Nephron progenitor cell (in vitro differentiated cells): ENCODE results near the gene EIF3K.

ENCODE experiments used
- DNase-seq: peaks from one replicate; pipeline ENCODE4 v3.0.0; 2021
- H3K27ac Mint-ChIP-seq: 2 replicates; pipeline ENCODE4 v1.8.0; 2021; ENCODE audit warnings: mild to moderate bottlenecking, moderate library complexity, mixed read lengths
- H3K27me3 Mint-ChIP-seq: 2 replicates; pipeline ENCODE4 v1.8.0; 2021; ENCODE audit warnings: mild to moderate bottlenecking, low read depth, mixed read lengths; ENCODE audit not compliant: poor library complexity
- H3K36me3 Mint-ChIP-seq: 2 replicates; pipeline ENCODE4 v1.8.0; 2021; ENCODE audit warnings: low read depth, mixed read lengths
- H3K4me1 Mint-ChIP-seq: 2 replicates; pipeline ENCODE4 v1.8.0; 2021; ENCODE audit warnings: mixed read lengths
- H3K4me3 Mint-ChIP-seq: 2 replicates; pipeline ENCODE4 v1.8.0; 2021; ENCODE audit warnings: mild to moderate bottlenecking, moderate library complexity, mixed read lengths
- H3K9me3 Mint-ChIP-seq: 2 replicates; pipeline ENCODE4 v1.8.0; 2021; ENCODE audit warnings: mild to moderate bottlenecking, moderate library complexity, mixed read lengths
- CTCF ChIP-seq: fragments of 200-600 bp; sonication (generic); IDR thresholded peaks from 2 replicates; pipeline ENCODE4 v1.5.0; 2021; ENCODE audit warnings: antibody characterized with exemption

EIF3K gene

GRCh38 chr19:38682195-38682867 is 63.3 kb downstream of the EIF3K start:
- no peak for DNase-seq
- peak overlapping the region; percentile 99 for H3K27ac Mint-ChIP-seq
- no peak for TF ChIP-seq CTCF
- peaks cover 2% of the 10 kb centered on the region for H3K9me3 Mint-ChIP-seq
- H3K36me3 Mint-ChIP-seq: peaks cover 51% of the 10 kb centered on the region
- H3K4me3 Mint-ChIP-seq: peak overlapping the region; percentile 29
- peaks cover 93% of the 10 kb centered on the region for H3K4me1 Mint-ChIP-seq
- no peaks in the 10 kb centered on the region for H3K27me3 Mint-ChIP-seq

GRCh38 chr19:38682872-38683392 is 63.9 kb downstream of the EIF3K start:
- no peaks in the 10 kb centered on the region for H3K27me3 Mint-ChIP-seq
- peak overlapping the region; percentile 29 for H3K4me3 Mint-ChIP-seq
- no peak for DNase-seq
- peaks cover 95% of the 10 kb centered on the region for H3K4me1 Mint-ChIP-seq
- TF ChIP-seq CTCF: no peak
- peaks cover 51% of the 10 kb centered on the region for H3K36me3 Mint-ChIP-seq
- H3K9me3 Mint-ChIP-seq: peaks cover 8% of the 10 kb centered on the region
- peak overlapping the region; percentile 99 for H3K27ac Mint-ChIP-seq

GRCh38 chr19:38683393-38684077 is 64.5 kb downstream of the EIF3K start:
- Mint-ChIP-seq H3K9me3 (peaks cover 8% of the 10 kb centered on the region), H3K4me1 (peaks cover 89% of the 10 kb centered on the region), H3K36me3 (peaks cover 48% of the 10 kb centered on the region), H3K27me3 (no peaks in the 10 kb centered on the region), H3K27ac (peak overlapping the region; percentile 99), H3K4me3 (peak overlapping the region; percentile 64)
- no peak for TF ChIP-seq CTCF
- no peak for DNase-seq

- H3K9me3 Mint-ChIP-seq: peaks cover 8% of the 10 kb centered on the region
- TF ChIP-seq CTCF: no peak
- no peaks in the 10 kb centered on the region for H3K27me3 Mint-ChIP-seq
- H3K36me3 Mint-ChIP-seq: peaks cover 48% of the 10 kb centered on the region
- H3K27ac Mint-ChIP-seq: peak overlapping the region; percentile 99
- DNase-seq: no peak
- H3K4me3 Mint-ChIP-seq: peak overlapping the region; percentile 5
- peaks cover 86% of the 10 kb centered on the region for H3K4me1 Mint-ChIP-seq
These were observed 65.3 kb downstream of the EIF3K start for GRCh38 chr19:38684078-38684861.

GRCh38 chr19:38684862-38685665 is 66.1 kb downstream of the EIF3K start:
- no peak for TF ChIP-seq CTCF
- peaks cover 47% of the 10 kb centered on the region for H3K36me3 Mint-ChIP-seq
- peaks cover 85% of the 10 kb centered on the region for H3K4me1 Mint-ChIP-seq
- H3K27ac Mint-ChIP-seq: peak overlapping the region; percentile 99
- H3K9me3 Mint-ChIP-seq: peaks cover 8% of the 10 kb centered on the region
- H3K27me3 Mint-ChIP-seq: no peaks in the 10 kb centered on the region
- no peak for DNase-seq
- peak overlapping the region; percentile 54 for H3K4me3 Mint-ChIP-seq
